ENCODE data around the gene NATD1.

NATD1 gene

GRCh38 chr17:21297597-21297996 is 44.4 kb upstream of the NATD1 start:
- H3K27ac ChIP-seq = no peak overlapping the region
- TF ChIP-seq ZFX (IDR thresholded peaks at IDR 0.05; ENCODE audit: borderline replicate concordance) (no peak), CTCF (IDR thresholded peaks at IDR 0.05) (no peak)

- H3K27ac ChIP-seq = no peak overlapping the region
- TF ChIP-seq ZFX (IDR thresholded peaks at IDR 0.05; ENCODE audit: borderline replicate concordance) (no peak), CTCF (IDR thresholded peaks at IDR 0.05) (no peak)
Observed at GRCh38 chr17:21297026-21297520, 43.9 kb upstream of the NATD1 start.

- TF ChIP-seq CTCF (IDR thresholded peaks at IDR 0.05) = no peak
- TF ChIP-seq ZFX (IDR thresholded peaks at IDR 0.05; ENCODE audit: borderline replicate concordance) = no peak
- no peak overlapping the region for H3K27ac ChIP-seq
Observed at GRCh38 chr17:21296097-21297025, 43.2 kb upstream of the NATD1 start.

GRCh38 chr17:21295036-21295952 is 42.1 kb upstream of the NATD1 start:
- TF ChIP-seq ZFX (IDR thresholded peaks at IDR 0.05; ENCODE audit: borderline replicate concordance) = no peak
- TF ChIP-seq CTCF (IDR thresholded peaks at IDR 0.05) = no peak
- no peak overlapping the region for H3K27ac ChIP-seq

GRCh38 chr17:21294321-21295035 is 41.3 kb upstream of the NATD1 start:
- H3K27ac ChIP-seq = no peak overlapping the region

GRCh38 chr17:21293831-21294210 is 40.6 kb upstream of the NATD1 start:
- TF ChIP-seq CTCF (IDR thresholded peaks at IDR 0.05) (no peak), ZFX (IDR thresholded peaks at IDR 0.05; ENCODE audit: borderline replicate concordance) (no peak)
- H3K27ac ChIP-seq = no peak overlapping the region

More at GRCh38 chr17:21294321-21295035, 41.3 kb upstream of the NATD1 start:
- TF ChIP-seq ZFX (IDR thresholded peaks at IDR 0.05; ENCODE audit: borderline replicate concordance) (no peak), CTCF (IDR thresholded peaks at IDR 0.05) (no peak)
